Ishikawa (cell line): ENCODE data around the gene MGAT3.

Source experiments
- CREB1 ChIP-seq: IDR thresholded peaks from 2 replicates; pipeline ENCODE4 v1.6.1; 2012; ENCODE audit warnings: low read depth
- EP300 ChIP-seq: IDR thresholded peaks from 2 replicates; pipeline ENCODE4 v1.6.1; 2012; ENCODE audit warnings: borderline replicate concordance
- FOXM1 ChIP-seq: IDR thresholded peaks from 2 replicates; pipeline ENCODE4 v1.6.1; 2012; ENCODE audit warnings: low read depth, borderline replicate concordance
- NFIC ChIP-seq: IDR thresholded peaks from 2 replicates; pipeline ENCODE4 v1.6.1; 2012
- RAD21 ChIP-seq: IDR thresholded peaks from 2 replicates; pipeline ENCODE4 v1.6.1; 2012; ENCODE audit warnings: low read depth
- TAF1 ChIP-seq: IDR thresholded peaks from 2 replicates; pipeline ENCODE4 v1.6.1; 2012; ENCODE audit warnings: low read depth, mild to moderate bottlenecking
- TEAD4 ChIP-seq: IDR thresholded peaks from 2 replicates; pipeline ENCODE4 v1.6.1; 2012
- USF1 ChIP-seq: IDR thresholded peaks from 2 replicates; pipeline ENCODE4 v1.6.1; 2012
- YY1 ChIP-seq: IDR thresholded peaks from 2 replicates; pipeline ENCODE4 v1.6.1; 2012; ENCODE audit warnings: low read depth
- ZBTB7A ChIP-seq: IDR thresholded peaks from 2 replicates; pipeline ENCODE4 v1.6.1; 2012; ENCODE audit warnings: low read depth
- TF ChIP-seq, protein P1 (sequence below): IDR thresholded peaks from 2 replicates; pipeline ENCODE4 v1.6.1; 2012
- TF ChIP-seq, protein P2 (sequence below): IDR thresholded peaks from 2 replicates; pipeline ENCODE4 v1.6.1; 2012; ENCODE audit warnings: low read depth, mild to moderate bottlenecking

GRCh38 chr22:39482768-39483167 lies 26.0 kb downstream of the MGAT3 start:
- TF ChIP-seq, protein P1, sequence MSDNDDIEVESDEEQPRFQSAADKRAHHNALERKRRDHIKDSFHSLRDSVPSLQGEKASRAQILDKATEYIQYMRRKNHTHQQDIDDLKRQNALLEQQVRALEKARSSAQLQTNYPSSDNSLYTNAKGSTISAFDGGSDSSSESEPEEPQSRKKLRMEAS: no peak
- no peak for TF ChIP-seq TAF1
- TF ChIP-seq ZBTB7A: no peak
- no peak for TF ChIP-seq EP300
- no peak for TF ChIP-seq RAD21
- TF ChIP-seq USF1: no peak
- no peak for TF ChIP-seq FOXM1
- TF ChIP-seq, protein P2, sequence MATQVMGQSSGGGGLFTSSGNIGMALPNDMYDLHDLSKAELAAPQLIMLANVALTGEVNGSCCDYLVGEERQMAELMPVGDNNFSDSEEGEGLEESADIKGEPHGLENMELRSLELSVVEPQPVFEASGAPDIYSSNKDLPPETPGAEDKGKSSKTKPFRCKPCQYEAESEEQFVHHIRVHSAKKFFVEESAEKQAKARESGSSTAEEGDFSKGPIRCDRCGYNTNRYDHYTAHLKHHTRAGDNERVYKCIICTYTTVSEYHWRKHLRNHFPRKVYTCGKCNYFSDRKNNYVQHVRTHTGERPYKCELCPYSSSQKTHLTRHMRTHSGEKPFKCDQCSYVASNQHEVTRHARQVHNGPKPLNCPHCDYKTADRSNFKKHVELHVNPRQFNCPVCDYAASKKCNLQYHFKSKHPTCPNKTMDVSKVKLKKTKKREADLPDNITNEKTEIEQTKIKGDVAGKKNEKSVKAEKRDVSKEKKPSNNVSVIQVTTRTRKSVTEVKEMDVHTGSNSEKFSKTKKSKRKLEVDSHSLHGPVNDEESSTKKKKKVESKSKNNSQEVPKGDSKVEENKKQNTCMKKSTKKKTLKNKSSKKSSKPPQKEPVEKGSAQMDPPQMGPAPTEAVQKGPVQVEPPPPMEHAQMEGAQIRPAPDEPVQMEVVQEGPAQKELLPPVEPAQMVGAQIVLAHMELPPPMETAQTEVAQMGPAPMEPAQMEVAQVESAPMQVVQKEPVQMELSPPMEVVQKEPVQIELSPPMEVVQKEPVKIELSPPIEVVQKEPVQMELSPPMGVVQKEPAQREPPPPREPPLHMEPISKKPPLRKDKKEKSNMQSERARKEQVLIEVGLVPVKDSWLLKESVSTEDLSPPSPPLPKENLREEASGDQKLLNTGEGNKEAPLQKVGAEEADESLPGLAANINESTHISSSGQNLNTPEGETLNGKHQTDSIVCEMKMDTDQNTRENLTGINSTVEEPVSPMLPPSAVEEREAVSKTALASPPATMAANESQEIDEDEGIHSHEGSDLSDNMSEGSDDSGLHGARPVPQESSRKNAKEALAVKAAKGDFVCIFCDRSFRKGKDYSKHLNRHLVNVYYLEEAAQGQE: no peak
- TF ChIP-seq CREB1: no peak
- no peak for TF ChIP-seq TEAD4
- TF ChIP-seq YY1: no peak
- TF ChIP-seq NFIC: no peak
